OCI-LY1 (cell line): ENCODE data around the gene MRTFA.
A peak's percentile ranks its signal among the peaks of the same experiment; 100 is the strongest.

Experiments used
- H2AFZ ChIP-seq: fragments of 200-600 bp; sonication (generic), shearing (Covaris generic); 2 replicates; pipeline ENCODE4 v1.6.0; 2014; ENCODE audit warnings: antibody characterized with exemption, mild to moderate bottlenecking, low read length
- H3F3A ChIP-seq: fragments of 200-600 bp; sonication (generic), shearing (Covaris generic); 2 replicates; pipeline ENCODE4 v1.6.0; 2014; ENCODE audit warnings: mild to moderate bottlenecking, antibody characterized with exemption, low read length, moderate library complexity; ENCODE audit not compliant: insufficient read depth
- H3K27ac ChIP-seq: fragments of 200-600 bp; sonication (generic); 2 replicates; pipeline ENCODE4 v1.5.1; 2014; ENCODE audit warnings: low read length, mixed run types, mild to moderate bottlenecking, low read depth; ENCODE audit not compliant: poor library complexity, severe bottlenecking
- H3K27me3 ChIP-seq: fragments of 200-600 bp; sonication (generic); 2 replicates; pipeline ENCODE4 v1.6.0; 2014; ENCODE audit warnings: antibody characterized with exemption, mild to moderate bottlenecking, low read length, moderate library complexity; ENCODE audit not compliant: insufficient read depth
- H3K36me3 ChIP-seq: fragments of 200-600 bp; sonication (generic); 2 replicates; pipeline ENCODE4 v1.6.1; 2014; ENCODE audit warnings: mild to moderate bottlenecking, antibody characterized with exemption, low read length, moderate library complexity, mixed read lengths; ENCODE audit not compliant: insufficient read depth
- H3K4me1 ChIP-seq: fragments of 200-600 bp; sonication (generic); 2 replicates; pipeline ENCODE4 v1.5.1; 2014; ENCODE audit warnings: mild to moderate bottlenecking, low read length, moderate library complexity; ENCODE audit not compliant: insufficient read depth, severe bottlenecking
- H3K4me2 ChIP-seq: fragments of 200-600 bp; sonication (generic), shearing (Covaris generic); 2 replicates; pipeline ENCODE4 v1.6.1; 2014; ENCODE audit warnings: low read length
- H3K4me3 ChIP-seq: fragments of 200-600 bp; sonication (generic); 2 replicates; pipeline ENCODE4 v1.5.1; 2014; ENCODE audit warnings: low read length, low read depth, mild to moderate bottlenecking, mixed read lengths; ENCODE audit not compliant: poor library complexity, severe bottlenecking
- H3K79me2 ChIP-seq: fragments of 200-600 bp; shearing (Covaris generic); 2 replicates; pipeline ENCODE4 v1.6.1; 2016; ENCODE audit warnings: mixed run types, low read length, mixed read lengths; ENCODE audit not compliant: insufficient read depth
- H3K9ac ChIP-seq: fragments of 200-600 bp; sonication (generic), shearing (Covaris generic); 2 replicates; pipeline ENCODE4 v1.6.1; 2014; ENCODE audit warnings: mild to moderate bottlenecking, low read length, mixed read lengths
- H3K9me2 ChIP-seq: fragments of 200-600 bp; sonication (generic), shearing (Covaris generic); 2 replicates; pipeline ENCODE4 v1.6.1; 2014; ENCODE audit warnings: low read depth, mild to moderate bottlenecking, low read length, mixed read lengths
- H3K9me3 ChIP-seq: fragments of 200-600 bp; shearing (Covaris generic); 2 replicates; pipeline ENCODE4 v1.6.1; 2014; ENCODE audit warnings: low read length, mixed read lengths
- H4K20me1 ChIP-seq: fragments of 200-600 bp; sonication (generic), shearing (Covaris generic); 2 replicates; pipeline ENCODE4 v1.6.0; 2016; ENCODE audit warnings: mild to moderate bottlenecking, low read length; ENCODE audit not compliant: insufficient read depth
- EZH2 ChIP-seq: fragments of 200-600 bp; sonication (generic), shearing (Covaris generic); IDR thresholded peaks from 2 replicates; pipeline ENCODE4 v1.8.0; 2017; ENCODE audit warnings: borderline replicate concordance, mixed run types, mild to moderate bottlenecking, antibody characterized with exemption, low read length, moderate library complexity, mixed read lengths
- TF ChIP-seq, protein P1 (sequence below): fragments of 200-600 bp; sonication (generic), shearing (Covaris generic); IDR thresholded peaks from 2 replicates; pipeline ENCODE4 v1.5.1; 2017; ENCODE audit warnings: mild to moderate bottlenecking, antibody characterized with exemption, low read length, moderate library complexity, mixed read lengths

Gene MRTFA

DNA sequence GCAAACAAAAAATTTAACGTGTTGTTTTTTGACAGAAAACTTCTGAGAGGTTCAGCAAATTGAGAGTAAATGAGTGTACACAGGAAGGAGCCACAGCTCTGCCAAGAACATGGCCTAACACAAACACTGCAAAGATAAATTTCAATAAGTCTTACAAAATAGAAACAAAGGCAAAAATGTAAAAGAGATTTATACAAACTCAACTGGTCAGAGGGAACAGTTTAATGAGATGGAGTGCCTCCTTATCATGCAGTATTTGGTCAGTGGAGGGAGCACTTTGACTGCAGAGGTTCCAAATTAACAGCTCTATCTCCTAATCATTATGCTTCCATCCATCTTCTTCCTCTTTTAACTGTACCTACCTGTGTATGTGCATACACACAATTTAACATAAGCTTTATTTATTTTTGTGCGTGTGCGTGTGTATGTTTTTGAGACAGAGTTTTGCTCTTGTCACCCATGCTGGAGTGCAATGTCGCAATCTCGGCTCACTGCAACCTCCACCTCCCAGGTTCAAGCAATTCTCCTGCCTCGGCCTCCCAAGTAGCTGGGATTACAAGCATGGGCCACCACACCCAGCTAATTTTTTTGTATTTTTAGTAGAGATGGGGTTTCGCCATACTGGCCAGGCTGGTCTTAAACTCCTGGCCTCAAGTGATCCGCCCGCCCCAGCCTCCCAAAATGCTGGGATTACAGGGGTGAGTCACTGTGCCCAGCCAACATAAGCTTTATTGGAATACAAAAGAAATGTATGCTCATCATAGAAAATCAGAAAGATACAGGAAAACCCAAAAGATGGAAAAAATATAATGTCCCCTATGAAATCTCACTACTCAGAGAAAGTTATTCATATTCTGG, 111.9 kb downstream of the MRTFA start:
- H3K79me2 ChIP-seq, result peaks cover 21% of the 10 kb centered on the region

DNA sequence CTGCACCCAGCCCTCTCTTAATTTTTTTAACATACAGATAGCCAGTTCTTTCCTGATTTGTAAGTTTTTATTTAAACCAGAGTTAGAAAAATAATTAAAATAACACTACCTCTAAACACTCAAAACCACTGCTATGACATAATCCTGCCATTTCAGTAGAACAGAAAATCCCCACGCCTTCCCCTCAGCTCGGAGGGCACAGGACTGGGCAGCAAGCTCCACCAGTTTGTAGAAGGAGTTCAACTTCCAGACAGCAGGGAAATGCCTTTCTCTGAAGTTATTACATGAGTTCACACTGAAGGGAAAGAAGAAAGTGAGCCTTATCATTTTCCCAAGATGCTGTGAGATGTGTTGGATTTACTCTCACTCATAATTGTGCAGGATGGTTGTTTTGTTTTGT, 114.4 kb downstream of the MRTFA start:
- H3K79me2 ChIP-seq, result peaks cover 17% of the 10 kb centered on the region
- H3K4me1 ChIP-seq, result no peaks in the 10 kb centered on the region
- no peaks in the 10 kb centered on the region for H3K9me3 ChIP-seq
- no peaks in the 10 kb centered on the region for H4K20me1 ChIP-seq
- H3K9ac ChIP-seq, result no peak overlapping the region
- H2AFZ ChIP-seq, result no peak overlapping the region
- no peaks in the 10 kb centered on the region for H3K27me3 ChIP-seq
- no peak overlapping the region for H3K4me3 ChIP-seq
- H3K36me3 ChIP-seq, result 0 out of 2 replicates have a peak, but pooled peaks cover 6% of the 10 kb centered on the region
- no peaks in the 10 kb centered on the region for H3F3A ChIP-seq
- no peak overlapping the region for H3K4me2 ChIP-seq
- TF ChIP-seq EZH2, result no peak
- TF ChIP-seq, protein P1, sequence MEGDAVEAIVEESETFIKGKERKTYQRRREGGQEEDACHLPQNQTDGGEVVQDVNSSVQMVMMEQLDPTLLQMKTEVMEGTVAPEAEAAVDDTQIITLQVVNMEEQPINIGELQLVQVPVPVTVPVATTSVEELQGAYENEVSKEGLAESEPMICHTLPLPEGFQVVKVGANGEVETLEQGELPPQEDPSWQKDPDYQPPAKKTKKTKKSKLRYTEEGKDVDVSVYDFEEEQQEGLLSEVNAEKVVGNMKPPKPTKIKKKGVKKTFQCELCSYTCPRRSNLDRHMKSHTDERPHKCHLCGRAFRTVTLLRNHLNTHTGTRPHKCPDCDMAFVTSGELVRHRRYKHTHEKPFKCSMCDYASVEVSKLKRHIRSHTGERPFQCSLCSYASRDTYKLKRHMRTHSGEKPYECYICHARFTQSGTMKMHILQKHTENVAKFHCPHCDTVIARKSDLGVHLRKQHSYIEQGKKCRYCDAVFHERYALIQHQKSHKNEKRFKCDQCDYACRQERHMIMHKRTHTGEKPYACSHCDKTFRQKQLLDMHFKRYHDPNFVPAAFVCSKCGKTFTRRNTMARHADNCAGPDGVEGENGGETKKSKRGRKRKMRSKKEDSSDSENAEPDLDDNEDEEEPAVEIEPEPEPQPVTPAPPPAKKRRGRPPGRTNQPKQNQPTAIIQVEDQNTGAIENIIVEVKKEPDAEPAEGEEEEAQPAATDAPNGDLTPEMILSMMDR, result no peak
- no peaks in the 10 kb centered on the region for H3K9me2 ChIP-seq
- no peak overlapping the region for H3K27ac ChIP-seq

More for the DNA sequence above, 111.9 kb downstream of the MRTFA start:
- Histone ChIP-seq H3F3A (no peaks in the 10 kb centered on the region), H3K4me1 (no peaks in the 10 kb centered on the region), H3K27me3 (no peaks in the 10 kb centered on the region), H3K9ac (no peak overlapping the region), H3K4me2 (no peak overlapping the region), H3K9me3 (no peaks in the 10 kb centered on the region), H3K4me3 (no peak overlapping the region), H4K20me1 (no peaks in the 10 kb centered on the region), H3K36me3 (0 out of 2 replicates have a peak, but pooled peaks cover 6% of the 10 kb centered on the region), H3K27ac (no peak overlapping the region), H3K9me2 (no peaks in the 10 kb centered on the region), H2AFZ (no peak overlapping the region)
- TF ChIP-seq EZH2, result no peak
- TF ChIP-seq, protein P1, result peak; percentile 52

DNA sequence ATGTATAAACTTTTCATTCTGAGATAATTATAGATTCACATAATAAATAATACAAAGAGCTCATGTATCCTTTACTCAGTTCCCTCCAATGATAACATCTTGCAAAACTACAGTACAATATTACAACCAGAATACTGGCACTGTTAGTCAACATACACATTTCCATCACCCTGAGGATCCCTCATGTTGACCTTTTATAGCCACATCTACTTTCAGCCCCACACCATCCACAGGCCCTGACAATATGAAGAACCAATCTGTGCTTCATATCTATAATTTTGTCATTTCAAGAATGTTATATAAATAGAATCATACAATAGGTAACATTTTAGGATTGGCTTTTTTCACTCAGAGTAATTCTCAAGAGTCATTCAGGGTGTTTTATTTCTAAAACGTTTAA, 115.5 kb downstream of the MRTFA start:
- H3K27ac ChIP-seq, result no peak overlapping the region
- TF ChIP-seq, protein P1, result no peak
- no peak for TF ChIP-seq EZH2
- no peak overlapping the region for H2AFZ ChIP-seq
- no peaks in the 10 kb centered on the region for H3K9me3 ChIP-seq
- H3K9me2 ChIP-seq, result no peaks in the 10 kb centered on the region
- H3F3A ChIP-seq, result no peaks in the 10 kb centered on the region
- no peak overlapping the region for H3K4me2 ChIP-seq
- H3K36me3 ChIP-seq, result 0 out of 2 replicates have a peak, but pooled peaks cover 6% of the 10 kb centered on the region
- peaks cover 17% of the 10 kb centered on the region for H3K79me2 ChIP-seq
- H3K9ac ChIP-seq, result no peak overlapping the region
- H3K4me1 ChIP-seq, result peaks cover 10% of the 10 kb centered on the region
- H3K4me3 ChIP-seq, result no peak overlapping the region
- no peaks in the 10 kb centered on the region for H4K20me1 ChIP-seq
- H3K27me3 ChIP-seq, result no peaks in the 10 kb centered on the region
